IMR-90 (cell line): Measurements from ENCODE around the gene SLC35G6. TPM values are rescaled to one million over a fixed set of nuclear protein-coding genes. Genes with fewer than 3 reads are reported as not detected.

ENCODE experiments used
- ATAC-seq: fragments of 200-7000 bp; cut with Tn5 transposase; 2 replicates; pipeline ENCODE4 v1.9.1; 2020; ENCODE audit warnings: low read depth, mild to moderate bottlenecking, moderate library complexity
- BruUV-seq: library from RNA; stranded (reverse); fragments of 400-500 nt; replicated peaks from 2 replicates; lab custom pipeline; 2021; lab: Mats Ljungman, UMichigan
- CTCF ChIA-PET: fragments of 300-600 bp; formaldehyde crosslinking; extraction: SDS; loops from one replicate; lab custom pipeline; 2021; ENCODE audit warnings: antibody characterized with exemption; lab: Yijun Ruan, JAX
- POLR2A ChIA-PET: fragments of 300-600 bp; sonication (Branson Sonifier 250); formaldehyde crosslinking; loops from one replicate; lab custom pipeline; 2022; ENCODE audit warnings: antibody characterized with exemption; ENCODE audit not compliant: unreplicated experiment; lab: Charles Lee
- DNase-seq: peaks from one replicate; pipeline ENCODE4 v3.0.0; 2013
- H2AFZ ChIP-seq: replicated peaks from 2 replicates; pipeline ENCODE3; 2013; ENCODE audit warnings: low read length, mild to moderate bottlenecking; ENCODE audit not compliant: poor library complexity
- H2AK5ac ChIP-seq: 2 replicates; pipeline ENCODE4 v1.6.1; 2013; ENCODE audit warnings: low read depth, low read length, inconsistent platforms
- H2AK9ac ChIP-seq: replicated peaks from 2 replicates; pipeline ENCODE3; 2013; ENCODE audit warnings: mild to moderate bottlenecking, low read depth, low read length, moderate library complexity; ENCODE audit not compliant: poor library complexity
- H2BK120ac ChIP-seq: 2 replicates; pipeline ENCODE4 v1.6.1; 2013; ENCODE audit warnings: low read depth, low read length, inconsistent platforms
- H2BK15ac ChIP-seq: 3 replicates; pipeline ENCODE4 v1.6.1; 2013; ENCODE audit warnings: low read depth, low read length, inconsistent platforms
- H2BK20ac ChIP-seq: 2 replicates; pipeline ENCODE4 v1.6.1; 2013; ENCODE audit warnings: low read depth, mild to moderate bottlenecking, inconsistent platforms, low read length, moderate library complexity
- H2BK5ac ChIP-seq: 2 replicates; pipeline ENCODE4 v1.6.1; 2013; ENCODE audit warnings: mild to moderate bottlenecking, low read depth, low read length, inconsistent platforms; ENCODE audit not compliant: poor library complexity, severe bottlenecking
- H3K14ac ChIP-seq: replicated peaks from 2 replicates; pipeline ENCODE4 v1.6.1; 2013; ENCODE audit warnings: low read depth, low read length, inconsistent platforms
- H3K18ac ChIP-seq: 2 replicates; pipeline ENCODE4 v1.6.1; 2013; ENCODE audit warnings: low read depth, low read length, control low read depth
- H3K23ac ChIP-seq: 2 replicates; pipeline ENCODE4 v1.6.1; 2013; ENCODE audit warnings: low read depth, low read length, inconsistent platforms
- H3K27ac ChIP-seq: 2 replicates; pipeline ENCODE4 v1.5.1; 2013; ENCODE audit warnings: mild to moderate bottlenecking, control low read depth, low read length; ENCODE audit not compliant: insufficient read depth
- H3K27me3 ChIP-seq: 2 replicates; pipeline ENCODE4 v1.6.1; 2013; ENCODE audit warnings: low read length; ENCODE audit not compliant: control insufficient read depth, insufficient read depth
- H3K36me3 ChIP-seq: 2 replicates; pipeline ENCODE4 v1.6.1; 2013; ENCODE audit warnings: low read length, mixed read lengths; ENCODE audit not compliant: control insufficient read depth, insufficient read depth
- H3K4ac ChIP-seq: 2 replicates; pipeline ENCODE4 v1.6.1; 2013; ENCODE audit warnings: low read depth, low read length, inconsistent platforms
- H3K4me1 ChIP-seq: 2 replicates; pipeline ENCODE4 v1.6.1; 2013; ENCODE audit warnings: low read length, mixed read lengths; ENCODE audit not compliant: control insufficient read depth, insufficient read depth
- H3K4me2 ChIP-seq: 2 replicates; pipeline ENCODE4 v1.6.1; 2013; ENCODE audit warnings: low read depth, mild to moderate bottlenecking, control low read depth, low read length, moderate library complexity
- H3K4me3 ChIP-seq: 2 replicates; pipeline ENCODE4 v1.5.1; 2013; ENCODE audit warnings: low read depth, mild to moderate bottlenecking, control low read depth, low read length, moderate library complexity; ENCODE audit not compliant: insufficient read depth
- H3K56ac ChIP-seq: 2 replicates; pipeline ENCODE4 v1.6.1; 2013; ENCODE audit warnings: low read length, inconsistent platforms; ENCODE audit not compliant: insufficient read depth; ENCODE audit errors: extremely low read depth
- H3K79me1 ChIP-seq, 2 experiments: 2 replicates each; pipeline ENCODE4 v1.6.1; 2013; ENCODE audit warnings: low read length in 2 of 2, inconsistent platforms in 1 of 2, low read depth in 1 of 2
- H3K9ac ChIP-seq: 2 replicates; pipeline ENCODE4 v1.6.1; 2013; ENCODE audit warnings: low read depth, low read length, control low read depth
- H3K9me1 ChIP-seq: 2 replicates; pipeline ENCODE4 v1.6.1; 2013; ENCODE audit warnings: low read length, inconsistent platforms; ENCODE audit not compliant: insufficient read depth
- H3K9me3 ChIP-seq: 2 replicates; pipeline ENCODE4 v1.6.1; 2013; ENCODE audit warnings: low read length; ENCODE audit not compliant: control insufficient read depth, insufficient read depth
- H4K20me1 ChIP-seq: 2 replicates; pipeline ENCODE4 v1.6.1; 2013; ENCODE audit warnings: low read length, inconsistent platforms; ENCODE audit not compliant: insufficient read depth
- H4K5ac ChIP-seq: 2 replicates; pipeline ENCODE4 v1.6.1; 2013; ENCODE audit warnings: mild to moderate bottlenecking, low read depth, low read length, control low read depth
- H4K8ac ChIP-seq, 2 experiments: 2 replicates each; pipeline ENCODE4 v1.6.1; 2013; ENCODE audit warnings: low read depth in 2 of 2, low read length in 2 of 2, control low read depth in 1 of 2, inconsistent platforms in 1 of 2
- H4K91ac ChIP-seq: 2 replicates; pipeline ENCODE4 v1.6.1; 2013; ENCODE audit warnings: low read depth, low read length, inconsistent platforms; ENCODE audit not compliant: insufficient read depth
- BHLHE40 ChIP-seq: fragments of 150-350 bp; IDR thresholded peaks from 2 replicates; pipeline ENCODE4 v1.6.1; 2016; ENCODE audit warnings: mild to moderate bottlenecking, low read depth, low read length
- CEBPB ChIP-seq: IDR thresholded peaks from 2 replicates; pipeline ENCODE4 v1.6.1; 2012; ENCODE audit warnings: low read depth, low read length, improper control_type of control experiment
- MAZ ChIP-seq: IDR thresholded peaks from 2 replicates; pipeline ENCODE4 v1.6.1; 2012; ENCODE audit warnings: low read depth, mild to moderate bottlenecking, low read length, improper control_type of control experiment, moderate library complexity, borderline replicate concordance
- MXI1 ChIP-seq: IDR thresholded peaks from 2 replicates; pipeline ENCODE4 v1.6.1; 2012; ENCODE audit warnings: low read depth, mild to moderate bottlenecking, low read length, moderate library complexity, borderline replicate concordance
- RCOR1 ChIP-seq: IDR thresholded peaks from 2 replicates; pipeline ENCODE4 v1.6.1; 2012; ENCODE audit warnings: mild to moderate bottlenecking, low read length, improper control_type of control experiment; ENCODE audit not compliant: insufficient replicate concordance
- whole genome bisulfite sequencing, 2 experiments: methylation state at CpG; one replicate each; pipeline versions ENCODE4 v1.1.5 to v1.1.7; 2013; ENCODE audit warnings: missing lambda C conversion rate in 2 of 2; ENCODE audit not compliant: insufficient read length in 1 of 2; ENCODE audit errors: extremely low coverage in 2 of 2; 5-methylcytosine and 5-hydroxymethylcytosine counted together
- dilution Hi-C: fragments of 300-500 bp; cut with HindIII; formaldehyde crosslinking; loops from one replicate; pipeline ENCODE4 v1.14.3; 2018; ENCODE audit warnings: low sequenced_read_pairs; ENCODE audit not compliant: unreplicated experiment
- in situ Hi-C: fragments of 300-500 bp; cut with MboI; formaldehyde crosslinking; loops from 3 replicates; pipeline ENCODE4 v1.14.3; 2019; ENCODE audit warnings: low sequenced_read_pairs, inconsistent platforms, mixed read lengths
- intact Hi-C: fragments of 100-400 bp; cut with micrococcal nuclease; formaldehyde crosslinking; loops from 2 replicates; pipeline ENCODE4 v1.10.0; 2022
- polyA plus RNA-seq, 3 experiments: library from polyadenylated mRNA; depleted of rRNA; stranded (reverse); fragments of >200 nt; gene quantifications; 2 replicates each; pipeline ENCODE4 v1.2.3, GENCODE V29; 2012; ENCODE audit warnings: low replicate concordance in 1 of 3
- total RNA-seq: library from RNA; depleted of rRNA; stranded (reverse); fragments of >200 nt; gene quantifications from 2 replicates; pipeline ENCODE4 v1.2.3, GENCODE V29; 2012
- TF ChIP-seq, protein P1 (sequence below): fragments of 150-350 bp; IDR thresholded peaks from 2 replicates; pipeline ENCODE4 v1.6.1; 2016; ENCODE audit warnings: low read depth, mild to moderate bottlenecking, low read length, moderate library complexity, borderline replicate concordance
- TF ChIP-seq, protein P2 (sequence below): fragments of 150-350 bp; IDR thresholded peaks from 2 replicates; pipeline ENCODE4 v1.6.1; 2017; ENCODE audit warnings: mild to moderate bottlenecking, antibody characterized with exemption, low read length, low read depth

SLC35G6 gene
- total and polyA plus RNA-seq, 2 of the 4 experiments (the other 2 are of a cell fraction): not detected

DNA sequence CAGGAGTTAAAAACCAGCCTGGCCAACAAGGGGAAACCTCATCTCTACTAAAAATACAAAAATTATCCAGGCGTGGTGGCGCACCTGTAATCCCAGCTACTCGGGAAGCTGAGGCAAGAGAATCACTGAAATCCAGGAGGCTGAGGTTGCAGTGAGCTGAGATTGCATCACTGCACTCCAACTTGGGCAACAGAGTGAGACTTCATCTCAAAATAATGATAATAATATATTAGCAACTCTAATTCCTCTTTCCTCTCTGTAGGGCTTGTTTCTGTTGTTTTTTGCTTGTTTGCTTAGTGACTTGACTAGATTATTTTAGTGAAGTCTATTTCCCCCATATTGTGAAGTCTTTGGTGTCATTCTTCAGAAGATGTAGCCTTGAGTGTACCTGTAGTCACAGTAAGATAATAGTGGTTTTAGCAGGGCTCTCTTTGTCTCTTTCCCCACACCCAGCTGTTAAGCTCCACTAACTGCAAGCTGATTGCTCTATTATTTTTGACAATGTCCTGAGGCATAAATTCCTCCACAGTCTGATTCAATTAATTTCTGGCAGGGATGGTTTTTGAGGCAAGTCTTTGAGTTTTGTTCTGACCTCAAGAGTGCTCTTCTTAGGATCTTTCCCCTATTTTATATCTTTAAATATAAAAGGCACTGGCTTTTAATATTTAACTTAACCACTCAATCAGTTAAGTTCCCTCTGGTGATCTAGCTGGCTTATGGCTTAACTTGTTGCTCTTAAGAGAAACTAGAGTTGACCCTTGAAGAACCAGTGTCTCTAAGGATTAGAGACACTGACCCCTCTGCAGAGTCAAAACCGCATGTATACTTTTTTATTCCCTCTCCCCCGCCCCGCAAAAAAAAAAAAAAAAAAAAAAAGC lies 49.0 kb downstream of the SLC35G6 start:
- BruUV-seq: no TSS peak
- Histone ChIP-seq H3K27me3 (no peaks in the 10 kb centered on the region), H3K4me1 (no peaks in the 10 kb centered on the region), H3K23ac (no peak overlapping the region), H3K4ac (no peak overlapping the region), H2BK5ac (no peak overlapping the region), H3K4me2 (no peak overlapping the region), H3K79me1 (no peaks in the 10 kb centered on the region), H2AK5ac (no peak overlapping the region), H2BK120ac (no peak overlapping the region), H4K20me1 (no peaks in the 10 kb centered on the region), H4K91ac (no peak overlapping the region), H2BK15ac (no peak overlapping the region), H3K4me3 (no peak overlapping the region), H3K56ac (no peak overlapping the region), H3K9me1 (no peaks in the 10 kb centered on the region), H3K14ac (no peak overlapping the region), H4K5ac (no peak overlapping the region), H3K9me3 (peaks cover 16% of the 10 kb centered on the region), H3K9ac (no peak overlapping the region), H3K27ac (no peak overlapping the region), H4K8ac (no peak overlapping the region), H3K18ac (no peak overlapping the region), H2AK9ac (no peak overlapping the region), H2AFZ (no peak overlapping the region), H3K36me3 (no peaks in the 10 kb centered on the region), H2BK20ac (no peak overlapping the region)
- in situ Hi-C loops (loop anchor here (25.0 kb wide), 1 partner anchor 468 kb away; no protein-coding TSS in a partner anchor), dilution Hi-C loops (no loop called here), intact Hi-C loops (no loop called here)
- WGBS, 2 experiments: no CpG with 5 or more reads among the region's 6 CpGs
- POLR2A ChIA-PET: no interaction called here
- DNase-seq (no peak), ATAC-seq (no peak)
- CTCF ChIA-PET: interaction anchor here (0.7 kb wide), 1 partner anchor 110 kb away, joined by 7 read pairs; no protein-coding TSS in a partner anchor
- TF ChIP-seq MXI1 (no peak), BHLHE40 (no peak), CEBPB (0 out of 2 replicates have a peak, but pooled peaks have one; percentile 9), RCOR1 (no peak), MAZ (no peak)
- TF ChIP-seq, protein P1, sequence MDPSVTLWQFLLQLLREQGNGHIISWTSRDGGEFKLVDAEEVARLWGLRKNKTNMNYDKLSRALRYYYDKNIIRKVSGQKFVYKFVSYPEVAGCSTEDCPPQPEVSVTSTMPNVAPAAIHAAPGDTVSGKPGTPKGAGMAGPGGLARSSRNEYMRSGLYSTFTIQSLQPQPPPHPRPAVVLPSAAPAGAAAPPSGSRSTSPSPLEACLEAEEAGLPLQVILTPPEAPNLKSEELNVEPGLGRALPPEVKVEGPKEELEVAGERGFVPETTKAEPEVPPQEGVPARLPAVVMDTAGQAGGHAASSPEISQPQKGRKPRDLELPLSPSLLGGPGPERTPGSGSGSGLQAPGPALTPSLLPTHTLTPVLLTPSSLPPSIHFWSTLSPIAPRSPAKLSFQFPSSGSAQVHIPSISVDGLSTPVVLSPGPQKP: no peak
- TF ChIP-seq, protein P2, sequence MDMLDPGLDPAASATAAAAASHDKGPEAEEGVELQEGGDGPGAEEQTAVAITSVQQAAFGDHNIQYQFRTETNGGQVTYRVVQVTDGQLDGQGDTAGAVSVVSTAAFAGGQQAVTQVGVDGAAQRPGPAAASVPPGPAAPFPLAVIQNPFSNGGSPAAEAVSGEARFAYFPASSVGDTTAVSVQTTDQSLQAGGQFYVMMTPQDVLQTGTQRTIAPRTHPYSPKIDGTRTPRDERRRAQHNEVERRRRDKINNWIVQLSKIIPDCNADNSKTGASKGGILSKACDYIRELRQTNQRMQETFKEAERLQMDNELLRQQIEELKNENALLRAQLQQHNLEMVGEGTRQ: no peak
